HCT116 (cell line): ENCODE measurements around the gene DERL3. TPM values are rescaled to one million over a fixed set of nuclear protein-coding genes. Genes with fewer than 3 reads are reported as not detected.

Experiments
- ATAC-seq: fragments of 200-7000 bp; cut with Tn5 transposase; 2 replicates; pipeline ENCODE4 v1.9.1; 2020; ENCODE audit warnings: mild to moderate bottlenecking, moderate library complexity
- BruUV-seq: library from RNA; stranded (reverse); fragments of 400-500 nt; replicated peaks from 2 replicates; lab custom pipeline; 2021; lab: Mats Ljungman, UMichigan
- CTCF ChIA-PET: fragments of 300-600 bp; sonication (Branson Sonifier 250); formaldehyde crosslinking; loops from one replicate; lab custom pipeline; 2021; ENCODE audit warnings: antibody characterized with exemption; lab: Charles Lee
- POLR2A ChIA-PET: fragments of 300-600, 350-600 bp; sonication (Branson Sonifier 250); formaldehyde crosslinking; loops from one replicate; lab custom pipeline; 2021; ENCODE audit warnings: antibody characterized with exemption; lab: Charles Lee
- RAD21 ChIA-PET, 2 experiments: fragments of 300-600 bp; sonication (Branson Sonifier 250); formaldehyde crosslinking; loops; one replicate each; lab custom pipeline; 2023; ENCODE audit warnings: low total read pairs in 2 of 2; ENCODE audit not compliant: uncharacterized antibody in 2 of 2, unreplicated experiment in 2 of 2, low non-redundant PET in 1 of 2; lab: Charles Lee
- DNase-seq: peaks from one replicate; pipeline ENCODE4 v3.0.0-alpha.2; 2010; ENCODE audit warnings: low read depth, low spot score
- H2AFZ ChIP-seq: fragments of 200-600 bp; shearing (Covaris generic), sonication (generic); 2 replicates; pipeline ENCODE4 v1.6.1; 2017; ENCODE audit warnings: low read depth, mixed run types, mixed read lengths, antibody characterized with exemption, low read length; ENCODE audit not compliant: poor library complexity, severe bottlenecking
- H3K27ac ChIP-seq: 2 replicates; pipeline ENCODE4 v1.5.1; 2012; ENCODE audit warnings: low read depth, low read length
- H3K27me3 ChIP-seq: fragments of 200-600 bp; sonication (generic); 2 replicates; pipeline ENCODE4 v1.6.1; 2016; ENCODE audit warnings: mixed run types, low read length, mixed read lengths; ENCODE audit not compliant: insufficient read depth
- H3K36me3 ChIP-seq, 2 experiments: fragments of 200-500 bp in 1 of 2; fragments of 200-600 bp in 1 of 2; sonication (Bioruptor generic) in 1 of 2; sonication (generic) in 1 of 2; 2 replicates each; pipeline versions ENCODE4 v1.5.1 to v1.6.1; 2014 to 2016; ENCODE audit warnings: low read length in 2 of 2, inconsistent platforms in 1 of 2, mixed read lengths in 1 of 2, mixed run types in 1 of 2; ENCODE audit not compliant: insufficient read depth in 2 of 2, control insufficient read depth in 1 of 2
- H3K4me1 ChIP-seq, 2 experiments: fragments of 200-600 bp in 1 of 2; sonication (generic) in 1 of 2; 2 replicates each; pipeline versions ENCODE4 v1.5.1 to v1.6.1; 2012 to 2017; ENCODE audit warnings: low read length in 2 of 2, inconsistent platforms in 1 of 2, mild to moderate bottlenecking in 1 of 2, mixed read lengths in 1 of 2, mixed run types in 1 of 2, moderate library complexity in 1 of 2; ENCODE audit not compliant: insufficient read depth in 2 of 2, control insufficient read depth in 1 of 2
- H3K4me2 ChIP-seq: fragments of 200-600 bp; sonication (generic); 2 replicates; pipeline ENCODE4 v1.6.1; 2017; ENCODE audit warnings: mixed run types, low read length, mixed read lengths
- H3K4me3 ChIP-seq, 2 experiments: fragments of 200-600 bp in 1 of 2; sonication (generic) in 1 of 2; replicated peaks in 1 of 2; 2 replicates each; pipeline ENCODE4 v1.5.1; 2011 to 2016; ENCODE audit warnings: low read length in 2 of 2, control low read depth in 1 of 2, low read depth in 1 of 2, mild to moderate bottlenecking in 1 of 2, mixed read lengths in 1 of 2, mixed run types in 1 of 2
- H3K79me2 ChIP-seq: fragments of 200-600 bp; sonication (generic); 2 replicates; pipeline ENCODE4 v1.6.1; 2017; ENCODE audit warnings: mild to moderate bottlenecking, mixed run types, low read length, moderate library complexity, mixed read lengths; ENCODE audit not compliant: insufficient read depth
- H3K9ac ChIP-seq: fragments of 200-600 bp; sonication (generic); 2 replicates; pipeline ENCODE4 v1.6.1; 2016; ENCODE audit warnings: low read length, mixed read lengths
- H3K9me2 ChIP-seq: fragments of 200-600 bp; sonication (generic), shearing (Covaris generic); 2 replicates; pipeline ENCODE4 v1.6.1; 2017; ENCODE audit warnings: mixed run types, mild to moderate bottlenecking, moderate library complexity; ENCODE audit not compliant: insufficient read depth
- H3K9me3 ChIP-seq, 2 experiments: fragments of 200-500 bp in 1 of 2; fragments of 200-600 bp in 1 of 2; sonication (Bioruptor generic) in 1 of 2; sonication (generic) in 1 of 2; 2 replicates each; pipeline ENCODE4 v1.6.1; 2014 to 2017; ENCODE audit warnings: low read length in 2 of 2, mixed read lengths in 2 of 2, inconsistent platforms in 1 of 2, low read depth in 1 of 2, mild to moderate bottlenecking in 1 of 2, mixed run types in 1 of 2, moderate library complexity in 1 of 2; ENCODE audit not compliant: control insufficient read depth in 1 of 2, insufficient read depth in 1 of 2
- H4K20me1 ChIP-seq: fragments of 200-600 bp; sonication (generic), shearing (Covaris generic); 2 replicates; pipeline ENCODE4 v1.6.1; 2017; ENCODE audit warnings: mixed run types, mild to moderate bottlenecking, moderate library complexity; ENCODE audit not compliant: insufficient read depth
- ATF3 ChIP-seq: IDR thresholded peaks from 2 replicates; pipeline ENCODE4 v1.6.1; 2012
- CBX3 ChIP-seq: IDR thresholded peaks from 2 replicates; pipeline ENCODE4 v1.6.1; 2012; ENCODE audit warnings: low read depth
- CEBPB ChIP-seq: IDR thresholded peaks from 2 replicates; pipeline ENCODE4 v1.6.1; 2012; ENCODE audit warnings: low read depth
- CTCF ChIP-seq, 3 experiments: fragments of 200-600 bp in 1 of 3; sonication (generic) in 1 of 3; IDR thresholded peaks in 2 of 3; conservative IDR thresholded peaks in 1 of 3; 2 replicates each; pipeline ENCODE4 v1.5.1; 2012 to 2017; ENCODE audit warnings: low read depth in 2 of 3, low read length in 2 of 3, antibody characterized with exemption in 1 of 3, borderline replicate concordance in 1 of 3, control low read depth in 1 of 3, mild to moderate bottlenecking in 1 of 3, mixed read lengths in 1 of 3, mixed run types in 1 of 3, moderate library complexity in 1 of 3; ENCODE audit not compliant: insufficient read depth in 1 of 3
- EGR1 ChIP-seq: IDR thresholded peaks from 2 replicates; pipeline ENCODE4 v1.6.1; 2012; ENCODE audit warnings: low read depth
- ELF1 ChIP-seq: IDR thresholded peaks from 2 replicates; pipeline ENCODE4 v1.6.1; 2012; ENCODE audit warnings: low read depth, borderline replicate concordance
- EZH2phosphoT487 ChIP-seq: fragments of 200-600 bp; IDR thresholded peaks from 2 replicates; pipeline ENCODE4 v1.6.1; 2018; ENCODE audit warnings: antibody characterized with exemption, borderline replicate concordance
- FOSL1 ChIP-seq: IDR thresholded peaks from 2 replicates; pipeline ENCODE4 v1.6.1; 2012; ENCODE audit warnings: low read depth
- MAX ChIP-seq: IDR thresholded peaks from 2 replicates; pipeline ENCODE4 v1.6.1; 2012
- POLR2A ChIP-seq: IDR thresholded peaks from 2 replicates; pipeline ENCODE4 v1.7.0; 2011; ENCODE audit warnings: borderline replicate concordance; ENCODE audit not compliant: insufficient read depth, insufficient read length; ENCODE audit errors: extremely low read depth
- POLR2AphosphoS5 ChIP-seq: IDR thresholded peaks from 2 replicates; pipeline ENCODE4 v1.6.1; 2011; ENCODE audit warnings: mild to moderate bottlenecking, low read depth, low read length, moderate library complexity
- RAD21 ChIP-seq: IDR thresholded peaks from 2 replicates; pipeline ENCODE4 v1.6.1; 2012; ENCODE audit warnings: low read depth, mild to moderate bottlenecking
- SIN3A ChIP-seq: IDR thresholded peaks from 2 replicates; pipeline ENCODE4 v1.6.1; 2012; ENCODE audit warnings: low read depth
- SP1 ChIP-seq: IDR thresholded peaks from 2 replicates; pipeline ENCODE4 v1.6.1; 2012; ENCODE audit warnings: low read depth
- TCF7L2 ChIP-seq: IDR thresholded peaks from 2 replicates; pipeline ENCODE4 v1.7.0; 2011; ENCODE audit warnings: borderline replicate concordance, inconsistent platforms; ENCODE audit not compliant: insufficient read depth, insufficient read length; ENCODE audit errors: extremely low read depth
- intact Hi-C: fragments of 100-400 bp; cut with micrococcal nuclease; formaldehyde crosslinking; loops from 2 replicates; pipeline ENCODE4 v1.10.0; 2022
- total RNA-seq: library from RNA; stranded (reverse); gene quantifications from one replicate; pipeline ENCODE4 v1.2.1, GENCODE V29; 2021; ENCODE audit not compliant: unreplicated experiment
- TF ChIP-seq, protein P1 (sequence below): IDR thresholded peaks from 2 replicates; pipeline ENCODE4 v1.6.1; 2011; ENCODE audit warnings: mild to moderate bottlenecking, low read length, moderate library complexity; ENCODE audit not compliant: insufficient replicate concordance; ENCODE audit errors: extremely low read depth

DERL3 gene
- total RNA-seq, 1 experiment from 2014 or later: not detected

DNA sequence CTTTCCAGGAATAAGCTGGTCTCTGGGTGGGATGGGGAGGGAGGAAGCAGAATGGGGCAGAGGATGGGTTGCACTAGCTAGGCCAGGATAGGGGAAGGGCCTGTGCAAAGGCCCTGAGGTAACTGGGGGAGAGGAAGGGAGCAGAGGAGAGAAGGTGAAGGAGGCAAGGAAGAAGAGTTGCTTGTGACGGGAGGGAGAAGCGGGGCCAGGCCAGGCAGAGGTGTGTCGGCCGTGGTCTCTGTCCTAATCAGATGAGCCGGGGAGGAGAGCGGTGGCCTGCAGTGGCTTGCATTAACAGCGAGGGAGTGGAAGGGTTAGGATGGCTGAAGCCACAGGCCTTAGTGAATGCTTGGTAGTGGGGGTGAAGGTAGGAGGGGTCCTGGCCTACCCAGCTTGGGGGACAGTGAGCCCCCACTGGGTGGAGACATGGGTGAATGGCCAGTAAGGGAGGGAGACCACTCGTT lies 6.0 kb upstream of the DERL3 start:
- H3K4me3 ChIP-seq: no peak overlapping the region
- H3K36me3 ChIP-seq: no peaks in the 10 kb centered on the region
- H3K4me1 ChIP-seq: peaks cover 2 to 8% of the 10 kb centered on the region in 2 experiments; a peak in 2 of 4 replicates
- no peaks in the 10 kb centered on the region for H3K9me2 ChIP-seq
- H3K9me3 ChIP-seq: no peaks in the 10 kb centered on the region
- RAD21 ChIA-PET: no interaction called here
- BruUV-seq: no TSS peak
- H3K27ac ChIP-seq: no peak overlapping the region
- TF ChIP-seq POLR2AphosphoS5 (no peak), CTCF (IDR thresholded peaks at IDR 0.05 in 2 of 3, conservative IDR thresholded peaks at IDR 0.05 in 1 of 3; ENCODE audit: borderline replicate concordance in 1 of 3, insufficient read depth in 1 of 3, low read depth in 2 of 3, low read length in 2 of 3) (no peak), MAX (no peak), SP1 (no peak), CEBPB (no peak), ELF1 (no peak), TCF7L2 (no peak), FOSL1 (no peak), RAD21 (no peak), ATF3 (no peak), SIN3A (no peak), EZH2phosphoT487 (no peak), CBX3 (no peak), POLR2A (no peak), EGR1 (no peak)
- TF ChIP-seq, protein P1, sequence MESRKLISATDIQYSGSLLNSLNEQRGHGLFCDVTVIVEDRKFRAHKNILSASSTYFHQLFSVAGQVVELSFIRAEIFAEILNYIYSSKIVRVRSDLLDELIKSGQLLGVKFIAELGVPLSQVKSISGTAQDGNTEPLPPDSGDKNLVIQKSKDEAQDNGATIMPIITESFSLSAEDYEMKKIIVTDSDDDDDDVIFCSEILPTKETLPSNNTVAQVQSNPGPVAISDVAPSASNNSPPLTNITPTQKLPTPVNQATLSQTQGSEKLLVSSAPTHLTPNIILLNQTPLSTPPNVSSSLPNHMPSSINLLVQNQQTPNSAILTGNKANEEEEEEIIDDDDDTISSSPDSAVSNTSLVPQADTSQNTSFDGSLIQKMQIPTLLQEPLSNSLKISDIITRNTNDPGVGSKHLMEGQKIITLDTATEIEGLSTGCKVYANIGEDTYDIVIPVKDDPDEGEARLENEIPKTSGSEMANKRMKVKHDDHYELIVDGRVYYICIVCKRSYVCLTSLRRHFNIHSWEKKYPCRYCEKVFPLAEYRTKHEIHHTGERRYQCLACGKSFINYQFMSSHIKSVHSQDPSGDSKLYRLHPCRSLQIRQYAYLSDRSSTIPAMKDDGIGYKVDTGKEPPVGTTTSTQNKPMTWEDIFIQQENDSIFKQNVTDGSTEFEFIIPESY: no peak
- TF ChIP-seq, all 23 proteins: peak for 0
- Histone ChIP-seq H2AFZ (no peak overlapping the region), H3K27me3 (no peaks in the 10 kb centered on the region), H4K20me1 (no peaks in the 10 kb centered on the region), H3K9ac (no peak overlapping the region), H3K79me2 (no peaks in the 10 kb centered on the region), H3K4me2 (no peak overlapping the region)
- intact Hi-C loops: loop anchor here (5.0 to 10.0 kb wide), 3 partner anchors 77 to 530 kb away; partner anchors contain the start of gene CHCHD10
- ChIA-PET CTCF (no interaction called here), POLR2A (no interaction called here)
- DNase-seq (no peak), ATAC-seq (no peak)
